ENCODE results near the gene MYL6B.

DNA sequence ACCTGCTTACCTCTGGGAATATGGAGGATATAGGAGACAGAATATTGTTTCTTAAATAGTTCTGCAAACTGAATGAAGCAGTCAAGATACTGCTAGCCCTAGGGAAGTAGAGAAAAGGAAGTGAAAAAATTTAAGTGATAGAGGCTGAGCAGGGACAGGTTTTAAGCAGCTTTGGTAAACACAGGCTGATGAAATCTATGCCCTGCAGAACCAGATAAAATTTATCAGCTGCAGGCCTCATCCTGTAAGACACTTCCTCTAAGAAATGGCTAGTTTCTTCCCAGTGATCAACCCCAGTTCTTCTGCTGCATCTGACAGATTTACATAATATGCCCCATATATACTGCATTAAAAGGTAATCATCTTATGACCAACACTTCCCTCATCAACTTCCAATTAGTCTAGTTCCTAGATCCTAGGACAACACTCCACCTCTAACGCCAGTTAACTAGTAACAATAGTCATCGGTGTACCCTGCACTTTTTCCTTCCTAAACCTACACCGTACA is 25.6 kb upstream of the MYL6B start:
- TF ChIP-seq, protein P1, sequence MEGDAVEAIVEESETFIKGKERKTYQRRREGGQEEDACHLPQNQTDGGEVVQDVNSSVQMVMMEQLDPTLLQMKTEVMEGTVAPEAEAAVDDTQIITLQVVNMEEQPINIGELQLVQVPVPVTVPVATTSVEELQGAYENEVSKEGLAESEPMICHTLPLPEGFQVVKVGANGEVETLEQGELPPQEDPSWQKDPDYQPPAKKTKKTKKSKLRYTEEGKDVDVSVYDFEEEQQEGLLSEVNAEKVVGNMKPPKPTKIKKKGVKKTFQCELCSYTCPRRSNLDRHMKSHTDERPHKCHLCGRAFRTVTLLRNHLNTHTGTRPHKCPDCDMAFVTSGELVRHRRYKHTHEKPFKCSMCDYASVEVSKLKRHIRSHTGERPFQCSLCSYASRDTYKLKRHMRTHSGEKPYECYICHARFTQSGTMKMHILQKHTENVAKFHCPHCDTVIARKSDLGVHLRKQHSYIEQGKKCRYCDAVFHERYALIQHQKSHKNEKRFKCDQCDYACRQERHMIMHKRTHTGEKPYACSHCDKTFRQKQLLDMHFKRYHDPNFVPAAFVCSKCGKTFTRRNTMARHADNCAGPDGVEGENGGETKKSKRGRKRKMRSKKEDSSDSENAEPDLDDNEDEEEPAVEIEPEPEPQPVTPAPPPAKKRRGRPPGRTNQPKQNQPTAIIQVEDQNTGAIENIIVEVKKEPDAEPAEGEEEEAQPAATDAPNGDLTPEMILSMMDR (IDR thresholded peaks at IDR 0.05), result no peak
- TF ChIP-seq, protein P2, sequence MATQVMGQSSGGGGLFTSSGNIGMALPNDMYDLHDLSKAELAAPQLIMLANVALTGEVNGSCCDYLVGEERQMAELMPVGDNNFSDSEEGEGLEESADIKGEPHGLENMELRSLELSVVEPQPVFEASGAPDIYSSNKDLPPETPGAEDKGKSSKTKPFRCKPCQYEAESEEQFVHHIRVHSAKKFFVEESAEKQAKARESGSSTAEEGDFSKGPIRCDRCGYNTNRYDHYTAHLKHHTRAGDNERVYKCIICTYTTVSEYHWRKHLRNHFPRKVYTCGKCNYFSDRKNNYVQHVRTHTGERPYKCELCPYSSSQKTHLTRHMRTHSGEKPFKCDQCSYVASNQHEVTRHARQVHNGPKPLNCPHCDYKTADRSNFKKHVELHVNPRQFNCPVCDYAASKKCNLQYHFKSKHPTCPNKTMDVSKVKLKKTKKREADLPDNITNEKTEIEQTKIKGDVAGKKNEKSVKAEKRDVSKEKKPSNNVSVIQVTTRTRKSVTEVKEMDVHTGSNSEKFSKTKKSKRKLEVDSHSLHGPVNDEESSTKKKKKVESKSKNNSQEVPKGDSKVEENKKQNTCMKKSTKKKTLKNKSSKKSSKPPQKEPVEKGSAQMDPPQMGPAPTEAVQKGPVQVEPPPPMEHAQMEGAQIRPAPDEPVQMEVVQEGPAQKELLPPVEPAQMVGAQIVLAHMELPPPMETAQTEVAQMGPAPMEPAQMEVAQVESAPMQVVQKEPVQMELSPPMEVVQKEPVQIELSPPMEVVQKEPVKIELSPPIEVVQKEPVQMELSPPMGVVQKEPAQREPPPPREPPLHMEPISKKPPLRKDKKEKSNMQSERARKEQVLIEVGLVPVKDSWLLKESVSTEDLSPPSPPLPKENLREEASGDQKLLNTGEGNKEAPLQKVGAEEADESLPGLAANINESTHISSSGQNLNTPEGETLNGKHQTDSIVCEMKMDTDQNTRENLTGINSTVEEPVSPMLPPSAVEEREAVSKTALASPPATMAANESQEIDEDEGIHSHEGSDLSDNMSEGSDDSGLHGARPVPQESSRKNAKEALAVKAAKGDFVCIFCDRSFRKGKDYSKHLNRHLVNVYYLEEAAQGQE (IDR thresholded peaks at IDR 0.05; ENCODE audit: insufficient read depth in 1 of 2, low read depth in 2 of 2, low read length in 1 of 2), result no peak

Measured in Panc1 (cell line).